ENCODE measurements around the gene IRAK2. TPM values are rescaled to one million over a fixed set of nuclear protein-coding genes. Genes with fewer than 3 reads are reported as not detected.

Gene IRAK2
- total and polyA plus RNA-seq, 2 donors (not counting 1 experiment from before 2014, with no cell fraction given): 1.5 to 6.6 TPM

DNA sequence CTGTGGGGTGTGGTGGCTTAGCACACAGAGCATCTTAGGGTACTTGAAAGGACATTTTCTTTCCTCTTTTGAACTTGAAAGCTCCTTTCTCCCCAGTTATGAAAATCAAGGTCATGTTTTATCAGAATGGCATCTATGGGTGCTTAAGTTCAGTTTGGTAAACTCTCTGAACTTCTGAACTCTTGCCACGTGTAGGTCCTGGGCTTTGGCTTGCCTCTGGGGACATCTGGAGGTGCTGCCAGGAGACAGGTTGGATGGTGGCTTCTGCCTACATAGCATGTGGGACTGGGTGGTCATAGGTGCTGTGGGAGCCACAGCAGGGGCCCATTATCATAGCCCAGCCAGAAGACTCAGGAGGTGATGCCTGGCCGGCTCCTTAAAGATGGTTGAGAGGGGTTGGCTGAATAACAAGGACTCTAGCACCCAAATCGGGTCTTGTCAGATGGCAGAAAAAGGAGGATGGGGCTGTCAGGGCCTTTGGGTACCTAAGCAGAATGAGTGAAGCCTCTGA is 112.5 kb downstream of the IRAK2 start:
- Histone ChIP-seq H3K4me3 (replicated peaks in 1 of 4; ENCODE audit: control extremely low read depth in 1 of 4, insufficient read depth in 1 of 4, low read depth in 3 of 4, low read length in 4 of 4) (no peak overlapping the region), H3K36me3 (ENCODE audit: control insufficient read depth, insufficient read depth, low read length) (peaks cover 12% of the 10 kb centered on the region), H4K20me1 (ENCODE audit: control insufficient read depth, extremely low read depth, insufficient read depth, low read length) (no peaks in the 10 kb centered on the region), H3K9me3 (ENCODE audit: control insufficient read depth, insufficient read depth, low read depth, low read length) (no peaks in the 10 kb centered on the region), H3K4me2 (ENCODE audit: extremely low read depth, insufficient read depth, low read length) (no peak overlapping the region), H3K79me2 (ENCODE audit: control insufficient read depth, insufficient read depth, low read length) (peaks cover 3% of the 10 kb centered on the region), H3K27ac (ENCODE audit: insufficient read depth, low read length) (no peak overlapping the region), H3K9ac (ENCODE audit: insufficient read depth, low read length) (no peak overlapping the region), H3K27me3 (ENCODE audit: control insufficient read depth, insufficient read depth, low read length) (no peaks in the 10 kb centered on the region), H2AFZ (ENCODE audit: low read length) (no peak overlapping the region), H3K4me1 (ENCODE audit: control insufficient read depth, extremely low read depth, insufficient read depth, low read length) (no peaks in the 10 kb centered on the region)
- TF ChIP-seq, protein P1, sequence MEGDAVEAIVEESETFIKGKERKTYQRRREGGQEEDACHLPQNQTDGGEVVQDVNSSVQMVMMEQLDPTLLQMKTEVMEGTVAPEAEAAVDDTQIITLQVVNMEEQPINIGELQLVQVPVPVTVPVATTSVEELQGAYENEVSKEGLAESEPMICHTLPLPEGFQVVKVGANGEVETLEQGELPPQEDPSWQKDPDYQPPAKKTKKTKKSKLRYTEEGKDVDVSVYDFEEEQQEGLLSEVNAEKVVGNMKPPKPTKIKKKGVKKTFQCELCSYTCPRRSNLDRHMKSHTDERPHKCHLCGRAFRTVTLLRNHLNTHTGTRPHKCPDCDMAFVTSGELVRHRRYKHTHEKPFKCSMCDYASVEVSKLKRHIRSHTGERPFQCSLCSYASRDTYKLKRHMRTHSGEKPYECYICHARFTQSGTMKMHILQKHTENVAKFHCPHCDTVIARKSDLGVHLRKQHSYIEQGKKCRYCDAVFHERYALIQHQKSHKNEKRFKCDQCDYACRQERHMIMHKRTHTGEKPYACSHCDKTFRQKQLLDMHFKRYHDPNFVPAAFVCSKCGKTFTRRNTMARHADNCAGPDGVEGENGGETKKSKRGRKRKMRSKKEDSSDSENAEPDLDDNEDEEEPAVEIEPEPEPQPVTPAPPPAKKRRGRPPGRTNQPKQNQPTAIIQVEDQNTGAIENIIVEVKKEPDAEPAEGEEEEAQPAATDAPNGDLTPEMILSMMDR (conservative IDR thresholded peaks at IDR 0.05 in 1 of 2, IDR thresholded peaks at IDR 0.05 in 1 of 2; ENCODE audit: low read depth in 1 of 2, low read length in 2 of 2): no peak
- no peak for TF ChIP-seq EZH2 (IDR thresholded peaks at IDR 0.05; ENCODE audit: low read length, missing control alignments)
- DNase-seq (ENCODE audit: low read depth in 2 of 2): no peak

DNA sequence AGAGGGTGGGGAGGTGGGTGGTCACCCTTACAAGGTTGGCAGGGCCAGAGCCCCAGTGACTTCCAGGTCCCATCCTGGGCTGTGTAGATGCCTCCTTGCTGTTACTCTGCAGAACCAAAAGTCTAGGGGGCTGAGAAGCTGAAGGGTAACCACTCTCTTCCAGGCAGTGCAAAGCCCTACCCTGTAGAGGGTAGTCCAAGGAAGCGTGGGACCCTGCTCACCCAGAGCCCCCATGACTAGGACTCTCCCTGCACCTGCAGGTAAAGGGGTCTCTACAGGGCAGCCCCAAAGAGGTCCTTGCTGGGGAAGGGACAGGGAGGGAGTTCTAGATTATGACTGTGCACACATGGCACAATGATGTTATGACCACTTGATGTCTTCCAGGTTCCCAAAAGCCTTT is 113.8 kb downstream of the IRAK2 start:
- no peaks in the 10 kb centered on the region for H3K4me1 ChIP-seq (ENCODE audit: control insufficient read depth, extremely low read depth, insufficient read depth, low read length)
- TF ChIP-seq, protein P1 (conservative IDR thresholded peaks at IDR 0.05 in 1 of 2, IDR thresholded peaks at IDR 0.05 in 1 of 2; ENCODE audit: low read depth in 1 of 2, low read length in 2 of 2): no peak
- no peak for TF ChIP-seq EZH2 (IDR thresholded peaks at IDR 0.05; ENCODE audit: low read length, missing control alignments)
- H3K9me3 ChIP-seq (ENCODE audit: control insufficient read depth, insufficient read depth, low read depth, low read length): no peaks in the 10 kb centered on the region
- H3K9ac ChIP-seq (ENCODE audit: insufficient read depth, low read length): no peak overlapping the region
- DNase-seq (ENCODE audit: low read depth in 2 of 2): no peak
- H3K4me2 ChIP-seq (ENCODE audit: extremely low read depth, insufficient read depth, low read length): no peak overlapping the region
- H3K27ac ChIP-seq (ENCODE audit: insufficient read depth, low read length): no peak overlapping the region
- H4K20me1 ChIP-seq (ENCODE audit: control insufficient read depth, extremely low read depth, insufficient read depth, low read length): no peaks in the 10 kb centered on the region
- peaks cover 12% of the 10 kb centered on the region for H3K36me3 ChIP-seq (ENCODE audit: control insufficient read depth, insufficient read depth, low read length)
- H3K27me3 ChIP-seq (ENCODE audit: control insufficient read depth, insufficient read depth, low read length): no peaks in the 10 kb centered on the region
- H3K4me3 ChIP-seq (replicated peaks in 1 of 4; ENCODE audit: control extremely low read depth in 1 of 4, insufficient read depth in 1 of 4, low read depth in 3 of 4, low read length in 4 of 4): no peak overlapping the region
- H2AFZ ChIP-seq (ENCODE audit: low read length): no peak overlapping the region
- peaks cover 3% of the 10 kb centered on the region for H3K79me2 ChIP-seq (ENCODE audit: control insufficient read depth, insufficient read depth, low read length)

DNA sequence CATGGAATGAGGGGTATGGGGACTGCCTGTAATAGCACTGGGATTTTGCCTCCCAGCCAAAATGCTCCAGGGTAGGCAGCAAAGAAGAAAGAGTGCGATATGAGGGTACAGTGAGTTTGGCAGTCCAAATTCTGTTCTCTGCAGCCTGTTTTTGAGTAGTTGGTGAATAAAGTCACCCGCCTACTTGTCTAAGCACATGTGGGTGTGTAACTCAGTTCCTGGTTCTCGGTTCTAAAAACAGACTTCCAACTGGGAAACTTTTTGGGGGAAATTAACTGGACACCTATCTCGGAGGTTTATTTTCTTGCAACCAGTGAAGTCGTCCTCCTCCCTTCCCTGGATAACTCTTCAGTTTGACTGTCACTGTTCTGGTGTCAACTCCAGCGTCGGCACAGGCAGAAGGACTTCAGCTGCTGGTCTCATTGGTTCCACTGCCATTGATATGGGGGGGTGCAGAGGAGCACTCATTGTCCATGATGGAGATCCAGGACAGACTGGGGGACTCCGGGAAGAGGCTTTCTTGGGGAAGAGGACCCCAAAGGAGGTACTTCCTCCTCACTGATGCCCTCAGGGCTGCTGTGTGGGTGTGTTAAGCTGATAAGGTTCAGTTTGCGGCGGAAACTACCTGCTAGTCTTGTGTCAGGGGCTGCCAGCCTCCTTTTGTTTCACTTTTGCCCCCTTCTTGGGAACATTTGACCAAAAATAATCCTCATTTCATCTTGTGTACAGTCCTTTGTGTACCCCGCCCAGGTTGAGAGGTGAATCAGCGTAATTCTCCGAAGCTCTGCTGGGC is 114.9 kb downstream of the IRAK2 start:
- H3K4me1 ChIP-seq (ENCODE audit: control insufficient read depth, extremely low read depth, insufficient read depth, low read length): no peaks in the 10 kb centered on the region
- H3K4me2 ChIP-seq (ENCODE audit: extremely low read depth, insufficient read depth, low read length): no peak overlapping the region
- no peaks in the 10 kb centered on the region for H3K27me3 ChIP-seq (ENCODE audit: control insufficient read depth, insufficient read depth, low read length)
- H4K20me1 ChIP-seq (ENCODE audit: control insufficient read depth, extremely low read depth, insufficient read depth, low read length): no peaks in the 10 kb centered on the region
- no peak overlapping the region for H3K9ac ChIP-seq (ENCODE audit: insufficient read depth, low read length)
- no peak for DNase-seq (ENCODE audit: low read depth in 2 of 2)
- H3K27ac ChIP-seq (ENCODE audit: insufficient read depth, low read length): no peak overlapping the region
- no peaks in the 10 kb centered on the region for H3K9me3 ChIP-seq (ENCODE audit: control insufficient read depth, insufficient read depth, low read depth, low read length)
- H3K79me2 ChIP-seq (ENCODE audit: control insufficient read depth, insufficient read depth, low read length): peaks cover 3% of the 10 kb centered on the region
- no peak overlapping the region for H3K4me3 ChIP-seq (replicated peaks in 1 of 4; ENCODE audit: control extremely low read depth in 1 of 4, insufficient read depth in 1 of 4, low read depth in 3 of 4, low read length in 4 of 4)
- TF ChIP-seq EZH2 (IDR thresholded peaks at IDR 0.05; ENCODE audit: low read length, missing control alignments): no peak
- TF ChIP-seq, protein P1 (conservative IDR thresholded peaks at IDR 0.05 in 1 of 2, IDR thresholded peaks at IDR 0.05 in 1 of 2; ENCODE audit: low read depth in 1 of 2, low read length in 2 of 2): no peak
- H2AFZ ChIP-seq (ENCODE audit: low read length): no peak overlapping the region
- H3K36me3 ChIP-seq (ENCODE audit: control insufficient read depth, insufficient read depth, low read length): peaks cover 12% of the 10 kb centered on the region

Data from fibroblast of lung (primary cell).